HCT116 (cell line): ENCODE results near the gene SCN7A. TPM values are rescaled to one million over a fixed set of nuclear protein-coding genes. Genes with fewer than 3 reads are reported as not detected.

ENCODE experiments used
- ATAC-seq: fragments of 200-7000 bp; cut with Tn5 transposase; 2 replicates; pipeline ENCODE4 v1.9.1; 2020; ENCODE audit warnings: mild to moderate bottlenecking, moderate library complexity
- BruUV-seq: library from RNA; stranded (reverse); fragments of 400-500 nt; replicated peaks from 2 replicates; lab custom pipeline; 2021; lab: Mats Ljungman, UMichigan
- CTCF ChIA-PET: fragments of 300-600 bp; sonication (Branson Sonifier 250); formaldehyde crosslinking; loops from one replicate; lab custom pipeline; 2021; ENCODE audit warnings: antibody characterized with exemption; lab: Charles Lee
- POLR2A ChIA-PET: fragments of 300-600, 350-600 bp; sonication (Branson Sonifier 250); formaldehyde crosslinking; loops from one replicate; lab custom pipeline; 2021; ENCODE audit warnings: antibody characterized with exemption; lab: Charles Lee
- RAD21 ChIA-PET, 2 experiments: fragments of 300-600 bp; sonication (Branson Sonifier 250); formaldehyde crosslinking; loops; one replicate each; lab custom pipeline; 2023; ENCODE audit warnings: low total read pairs in 2 of 2; ENCODE audit not compliant: uncharacterized antibody in 2 of 2, unreplicated experiment in 2 of 2, low non-redundant PET in 1 of 2; lab: Charles Lee
- DNase-seq: peaks from one replicate; pipeline ENCODE4 v3.0.0-alpha.2; 2010; ENCODE audit warnings: low read depth, low spot score
- H2AFZ ChIP-seq: fragments of 200-600 bp; shearing (Covaris generic), sonication (generic); 2 replicates; pipeline ENCODE4 v1.6.1; 2017; ENCODE audit warnings: low read depth, mixed run types, mixed read lengths, antibody characterized with exemption, low read length; ENCODE audit not compliant: poor library complexity, severe bottlenecking
- H3K27ac ChIP-seq: 2 replicates; pipeline ENCODE4 v1.5.1; 2012; ENCODE audit warnings: low read depth, low read length
- H3K27me3 ChIP-seq: fragments of 200-600 bp; sonication (generic); 2 replicates; pipeline ENCODE4 v1.6.1; 2016; ENCODE audit warnings: mixed run types, low read length, mixed read lengths; ENCODE audit not compliant: insufficient read depth
- H3K36me3 ChIP-seq, 2 experiments: fragments of 200-500 bp in 1 of 2; fragments of 200-600 bp in 1 of 2; sonication (Bioruptor generic) in 1 of 2; sonication (generic) in 1 of 2; 2 replicates each; pipeline versions ENCODE4 v1.5.1 to v1.6.1; 2014 to 2016; ENCODE audit warnings: low read length in 2 of 2, inconsistent platforms in 1 of 2, mixed read lengths in 1 of 2, mixed run types in 1 of 2; ENCODE audit not compliant: insufficient read depth in 2 of 2, control insufficient read depth in 1 of 2
- H3K4me1 ChIP-seq, 2 experiments: fragments of 200-600 bp in 1 of 2; sonication (generic) in 1 of 2; 2 replicates each; pipeline versions ENCODE4 v1.5.1 to v1.6.1; 2012 to 2017; ENCODE audit warnings: low read length in 2 of 2, inconsistent platforms in 1 of 2, mild to moderate bottlenecking in 1 of 2, mixed read lengths in 1 of 2, mixed run types in 1 of 2, moderate library complexity in 1 of 2; ENCODE audit not compliant: insufficient read depth in 2 of 2, control insufficient read depth in 1 of 2
- H3K4me2 ChIP-seq: fragments of 200-600 bp; sonication (generic); 2 replicates; pipeline ENCODE4 v1.6.1; 2017; ENCODE audit warnings: mixed run types, low read length, mixed read lengths
- H3K4me3 ChIP-seq, 2 experiments: fragments of 200-600 bp in 1 of 2; sonication (generic) in 1 of 2; replicated peaks in 1 of 2; 2 replicates each; pipeline ENCODE4 v1.5.1; 2011 to 2016; ENCODE audit warnings: low read length in 2 of 2, control low read depth in 1 of 2, low read depth in 1 of 2, mild to moderate bottlenecking in 1 of 2, mixed read lengths in 1 of 2, mixed run types in 1 of 2
- H3K79me2 ChIP-seq: fragments of 200-600 bp; sonication (generic); 2 replicates; pipeline ENCODE4 v1.6.1; 2017; ENCODE audit warnings: mild to moderate bottlenecking, mixed run types, low read length, moderate library complexity, mixed read lengths; ENCODE audit not compliant: insufficient read depth
- H3K9ac ChIP-seq: fragments of 200-600 bp; sonication (generic); 2 replicates; pipeline ENCODE4 v1.6.1; 2016; ENCODE audit warnings: low read length, mixed read lengths
- H3K9me2 ChIP-seq: fragments of 200-600 bp; sonication (generic), shearing (Covaris generic); 2 replicates; pipeline ENCODE4 v1.6.1; 2017; ENCODE audit warnings: mixed run types, mild to moderate bottlenecking, moderate library complexity; ENCODE audit not compliant: insufficient read depth
- H3K9me3 ChIP-seq, 2 experiments: fragments of 200-500 bp in 1 of 2; fragments of 200-600 bp in 1 of 2; sonication (Bioruptor generic) in 1 of 2; sonication (generic) in 1 of 2; 2 replicates each; pipeline ENCODE4 v1.6.1; 2014 to 2017; ENCODE audit warnings: low read length in 2 of 2, mixed read lengths in 2 of 2, inconsistent platforms in 1 of 2, low read depth in 1 of 2, mild to moderate bottlenecking in 1 of 2, mixed run types in 1 of 2, moderate library complexity in 1 of 2; ENCODE audit not compliant: control insufficient read depth in 1 of 2, insufficient read depth in 1 of 2
- H4K20me1 ChIP-seq: fragments of 200-600 bp; sonication (generic), shearing (Covaris generic); 2 replicates; pipeline ENCODE4 v1.6.1; 2017; ENCODE audit warnings: mixed run types, mild to moderate bottlenecking, moderate library complexity; ENCODE audit not compliant: insufficient read depth
- CEBPB ChIP-seq: IDR thresholded peaks from 2 replicates; pipeline ENCODE4 v1.6.1; 2012; ENCODE audit warnings: low read depth
- EGR1 ChIP-seq: IDR thresholded peaks from 2 replicates; pipeline ENCODE4 v1.6.1; 2012; ENCODE audit warnings: low read depth
- FOSL1 ChIP-seq: IDR thresholded peaks from 2 replicates; pipeline ENCODE4 v1.6.1; 2012; ENCODE audit warnings: low read depth
- POLR2A ChIP-seq: IDR thresholded peaks from 2 replicates; pipeline ENCODE4 v1.7.0; 2011; ENCODE audit warnings: borderline replicate concordance; ENCODE audit not compliant: insufficient read depth, insufficient read length; ENCODE audit errors: extremely low read depth
- POLR2AphosphoS5 ChIP-seq: IDR thresholded peaks from 2 replicates; pipeline ENCODE4 v1.6.1; 2011; ENCODE audit warnings: mild to moderate bottlenecking, low read depth, low read length, moderate library complexity
- RAD21 ChIP-seq: IDR thresholded peaks from 2 replicates; pipeline ENCODE4 v1.6.1; 2012; ENCODE audit warnings: low read depth, mild to moderate bottlenecking
- SIN3A ChIP-seq: IDR thresholded peaks from 2 replicates; pipeline ENCODE4 v1.6.1; 2012; ENCODE audit warnings: low read depth
- SP1 ChIP-seq: IDR thresholded peaks from 2 replicates; pipeline ENCODE4 v1.6.1; 2012; ENCODE audit warnings: low read depth
- SRF ChIP-seq: IDR thresholded peaks from 2 replicates; pipeline ENCODE4 v1.6.1; 2012; ENCODE audit warnings: low read depth
- YY1 ChIP-seq: IDR thresholded peaks from 2 replicates; pipeline ENCODE4 v1.6.1; 2011; ENCODE audit warnings: low read length, low read depth, moderate library complexity, mild to moderate bottlenecking; ENCODE audit not compliant: insufficient replicate concordance; ENCODE audit errors: extremely low read depth
- intact Hi-C: fragments of 100-400 bp; cut with micrococcal nuclease; formaldehyde crosslinking; loops from 2 replicates; pipeline ENCODE4 v1.10.0; 2022
- total RNA-seq: library from RNA; stranded (reverse); gene quantifications from one replicate; pipeline ENCODE4 v1.2.1, GENCODE V29; 2021; ENCODE audit not compliant: unreplicated experiment
- TF ChIP-seq, protein P1 (sequence below): IDR thresholded peaks from 2 replicates; pipeline ENCODE4 v1.6.1; 2012
- TF ChIP-seq, protein P2 (sequence below), 3 experiments: fragments of 200-600 bp in 1 of 3; sonication (generic) in 1 of 3; IDR thresholded peaks in 2 of 3; conservative IDR thresholded peaks in 1 of 3; 2 replicates each; pipeline ENCODE4 v1.5.1; 2012 to 2017; ENCODE audit warnings: low read depth in 2 of 3, low read length in 2 of 3, antibody characterized with exemption in 1 of 3, borderline replicate concordance in 1 of 3, control low read depth in 1 of 3, mild to moderate bottlenecking in 1 of 3, mixed read lengths in 1 of 3, mixed run types in 1 of 3, moderate library complexity in 1 of 3; ENCODE audit not compliant: insufficient read depth in 1 of 3
- TF ChIP-seq, protein P3 (sequence below): IDR thresholded peaks from 2 replicates; pipeline ENCODE4 v1.6.1; 2012; ENCODE audit warnings: low read depth
- TF ChIP-seq, protein P4 (sequence below): IDR thresholded peaks from 2 replicates; pipeline ENCODE4 v1.6.1; 2011; ENCODE audit warnings: mild to moderate bottlenecking, low read length, moderate library complexity; ENCODE audit not compliant: insufficient replicate concordance; ENCODE audit errors: extremely low read depth

Gene SCN7A
- total RNA-seq, 1 experiment from 2014 or later = 0.07 TPM

DNA sequence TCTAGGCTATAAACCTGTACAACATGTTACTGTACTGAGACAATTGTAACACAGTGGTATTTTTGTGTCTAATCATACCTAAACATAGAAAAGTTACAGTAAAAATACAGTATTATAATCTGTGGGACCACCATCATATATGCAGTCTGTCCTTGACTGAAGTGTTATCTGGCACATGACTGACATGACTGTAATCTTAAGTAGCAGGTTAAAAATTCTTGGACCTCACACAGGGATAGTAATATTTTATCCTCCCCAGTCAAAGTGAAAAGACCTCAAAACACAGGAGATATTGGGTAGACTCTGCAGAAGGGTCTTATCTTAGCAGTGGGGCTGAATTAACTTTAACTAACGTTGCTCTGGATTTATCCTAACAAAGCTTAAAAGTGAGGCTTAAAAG is 113.4 kb downstream of the SCN7A start:
- no TSS peak for BruUV-seq
- Histone ChIP-seq H3K27ac (no peak overlapping the region), H3K9me3 (no peaks in the 10 kb centered on the region), H3K4me3 (no peak overlapping the region), H3K9me2 (no peaks in the 10 kb centered on the region), H3K27me3 (peaks cover 59% of the 10 kb centered on the region), H3K36me3 (no peaks in the 10 kb centered on the region), H3K9ac (no peak overlapping the region), H3K4me2 (no peak overlapping the region), H2AFZ (no peak overlapping the region), H4K20me1 (no peaks in the 10 kb centered on the region), H3K4me1 (peaks cover 0 to 5% of the 10 kb centered on the region in 2 experiments; a peak in 2 of 4 replicates), H3K79me2 (no peaks in the 10 kb centered on the region)
- ATAC-seq (no peak), DNase-seq (no peak)
- ChIA-PET RAD21 (no interaction called here), CTCF (interaction anchor here (1.1 kb wide), 1 partner anchor 13 kb away, joined by 3 read pairs; no protein-coding TSS in a partner anchor), POLR2A (no interaction called here)
- intact Hi-C loops = no loop called here
- TF ChIP-seq YY1 (no peak), RAD21 (no peak), EGR1 (no peak), SRF (no peak), CEBPB (no peak), FOSL1 (no peak), SP1 (no peak), SIN3A (no peak), POLR2AphosphoS5 (no peak), POLR2A (no peak)
- TF ChIP-seq, protein P1, sequence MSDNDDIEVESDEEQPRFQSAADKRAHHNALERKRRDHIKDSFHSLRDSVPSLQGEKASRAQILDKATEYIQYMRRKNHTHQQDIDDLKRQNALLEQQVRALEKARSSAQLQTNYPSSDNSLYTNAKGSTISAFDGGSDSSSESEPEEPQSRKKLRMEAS = no peak
- TF ChIP-seq, protein P2, sequence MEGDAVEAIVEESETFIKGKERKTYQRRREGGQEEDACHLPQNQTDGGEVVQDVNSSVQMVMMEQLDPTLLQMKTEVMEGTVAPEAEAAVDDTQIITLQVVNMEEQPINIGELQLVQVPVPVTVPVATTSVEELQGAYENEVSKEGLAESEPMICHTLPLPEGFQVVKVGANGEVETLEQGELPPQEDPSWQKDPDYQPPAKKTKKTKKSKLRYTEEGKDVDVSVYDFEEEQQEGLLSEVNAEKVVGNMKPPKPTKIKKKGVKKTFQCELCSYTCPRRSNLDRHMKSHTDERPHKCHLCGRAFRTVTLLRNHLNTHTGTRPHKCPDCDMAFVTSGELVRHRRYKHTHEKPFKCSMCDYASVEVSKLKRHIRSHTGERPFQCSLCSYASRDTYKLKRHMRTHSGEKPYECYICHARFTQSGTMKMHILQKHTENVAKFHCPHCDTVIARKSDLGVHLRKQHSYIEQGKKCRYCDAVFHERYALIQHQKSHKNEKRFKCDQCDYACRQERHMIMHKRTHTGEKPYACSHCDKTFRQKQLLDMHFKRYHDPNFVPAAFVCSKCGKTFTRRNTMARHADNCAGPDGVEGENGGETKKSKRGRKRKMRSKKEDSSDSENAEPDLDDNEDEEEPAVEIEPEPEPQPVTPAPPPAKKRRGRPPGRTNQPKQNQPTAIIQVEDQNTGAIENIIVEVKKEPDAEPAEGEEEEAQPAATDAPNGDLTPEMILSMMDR (IDR thresholded peaks at IDR 0.05 in 2 of 3, conservative IDR thresholded peaks at IDR 0.05 in 1 of 3; ENCODE audit: borderline replicate concordance in 1 of 3, insufficient read depth in 1 of 3, low read depth in 2 of 3, low read length in 2 of 3) = no peak
- TF ChIP-seq, protein P3, sequence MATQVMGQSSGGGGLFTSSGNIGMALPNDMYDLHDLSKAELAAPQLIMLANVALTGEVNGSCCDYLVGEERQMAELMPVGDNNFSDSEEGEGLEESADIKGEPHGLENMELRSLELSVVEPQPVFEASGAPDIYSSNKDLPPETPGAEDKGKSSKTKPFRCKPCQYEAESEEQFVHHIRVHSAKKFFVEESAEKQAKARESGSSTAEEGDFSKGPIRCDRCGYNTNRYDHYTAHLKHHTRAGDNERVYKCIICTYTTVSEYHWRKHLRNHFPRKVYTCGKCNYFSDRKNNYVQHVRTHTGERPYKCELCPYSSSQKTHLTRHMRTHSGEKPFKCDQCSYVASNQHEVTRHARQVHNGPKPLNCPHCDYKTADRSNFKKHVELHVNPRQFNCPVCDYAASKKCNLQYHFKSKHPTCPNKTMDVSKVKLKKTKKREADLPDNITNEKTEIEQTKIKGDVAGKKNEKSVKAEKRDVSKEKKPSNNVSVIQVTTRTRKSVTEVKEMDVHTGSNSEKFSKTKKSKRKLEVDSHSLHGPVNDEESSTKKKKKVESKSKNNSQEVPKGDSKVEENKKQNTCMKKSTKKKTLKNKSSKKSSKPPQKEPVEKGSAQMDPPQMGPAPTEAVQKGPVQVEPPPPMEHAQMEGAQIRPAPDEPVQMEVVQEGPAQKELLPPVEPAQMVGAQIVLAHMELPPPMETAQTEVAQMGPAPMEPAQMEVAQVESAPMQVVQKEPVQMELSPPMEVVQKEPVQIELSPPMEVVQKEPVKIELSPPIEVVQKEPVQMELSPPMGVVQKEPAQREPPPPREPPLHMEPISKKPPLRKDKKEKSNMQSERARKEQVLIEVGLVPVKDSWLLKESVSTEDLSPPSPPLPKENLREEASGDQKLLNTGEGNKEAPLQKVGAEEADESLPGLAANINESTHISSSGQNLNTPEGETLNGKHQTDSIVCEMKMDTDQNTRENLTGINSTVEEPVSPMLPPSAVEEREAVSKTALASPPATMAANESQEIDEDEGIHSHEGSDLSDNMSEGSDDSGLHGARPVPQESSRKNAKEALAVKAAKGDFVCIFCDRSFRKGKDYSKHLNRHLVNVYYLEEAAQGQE = no peak
- TF ChIP-seq, protein P4, sequence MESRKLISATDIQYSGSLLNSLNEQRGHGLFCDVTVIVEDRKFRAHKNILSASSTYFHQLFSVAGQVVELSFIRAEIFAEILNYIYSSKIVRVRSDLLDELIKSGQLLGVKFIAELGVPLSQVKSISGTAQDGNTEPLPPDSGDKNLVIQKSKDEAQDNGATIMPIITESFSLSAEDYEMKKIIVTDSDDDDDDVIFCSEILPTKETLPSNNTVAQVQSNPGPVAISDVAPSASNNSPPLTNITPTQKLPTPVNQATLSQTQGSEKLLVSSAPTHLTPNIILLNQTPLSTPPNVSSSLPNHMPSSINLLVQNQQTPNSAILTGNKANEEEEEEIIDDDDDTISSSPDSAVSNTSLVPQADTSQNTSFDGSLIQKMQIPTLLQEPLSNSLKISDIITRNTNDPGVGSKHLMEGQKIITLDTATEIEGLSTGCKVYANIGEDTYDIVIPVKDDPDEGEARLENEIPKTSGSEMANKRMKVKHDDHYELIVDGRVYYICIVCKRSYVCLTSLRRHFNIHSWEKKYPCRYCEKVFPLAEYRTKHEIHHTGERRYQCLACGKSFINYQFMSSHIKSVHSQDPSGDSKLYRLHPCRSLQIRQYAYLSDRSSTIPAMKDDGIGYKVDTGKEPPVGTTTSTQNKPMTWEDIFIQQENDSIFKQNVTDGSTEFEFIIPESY = no peak
